GM11168 (cell line): ENCODE results near the gene GGA2.
"Not testable (repeated sequence)": the region's sequence is repeated elsewhere in the genome, so short reads cannot be mapped to it uniquely, and the experiment has no call there.

Experiments
- in situ Hi-C: fragments of 300-500 bp; cut with MboI; formaldehyde crosslinking; loops from one replicate; pipeline ENCODE4 v1.12.0; 2022; ENCODE audit warnings: low sequenced_read_pairs; ENCODE audit not compliant: unreplicated experiment

The GGA2 gene

GRCh38 chr16:23524886-23525285, 14.6 kb upstream of the GGA2 start:
- in situ Hi-C loops = no loop called here

GRCh38 chr16:23523876-23524385, 13.6 kb upstream of the GGA2 start:
- in situ Hi-C loops = no loop called here

GRCh38 chr16:23523321-23523720, 13.0 kb upstream of the GGA2 start:
- in situ Hi-C loops = no loop called here

- in situ Hi-C loops = no loop called here
Observed at GRCh38 chr16:23521965-23522364, 11.7 kb upstream of the GGA2 start.

GRCh38 chr16:23521037-23521743, 10.9 kb upstream of the GGA2 start:
- in situ Hi-C loops = no loop called here

- in situ Hi-C loops = no loop called here
Observed at GRCh38 chr16:23520500-23520899, 10.2 kb upstream of the GGA2 start.

GRCh38 chr16:23519282-23519681, 9.0 kb upstream of the GGA2 start:
- in situ Hi-C loops = no loop called here

GRCh38 chr16:23518435-23518891, 8.2 kb upstream of the GGA2 start:
- in situ Hi-C loops = no loop called here

- in situ Hi-C loops = no loop called here
Observed at GRCh38 chr16:23516366-23517137, 6.3 kb upstream of the GGA2 start.

- in situ Hi-C loops = no loop called here
Observed at GRCh38 chr16:23515881-23516280, 5.6 kb upstream of the GGA2 start.

- in situ Hi-C loops = no loop called here
Observed at GRCh38 chr16:23514381-23515152, 4.3 kb upstream of the GGA2 start.

- in situ Hi-C loops = no loop called here
Observed at GRCh38 chr16:23512168-23512695, 1.9 kb upstream of the GGA2 start.

GRCh38 chr16:23511731-23512130, 1.4 kb upstream of the GGA2 start:
- in situ Hi-C loops = no loop called here

GRCh38 chr16:23510915-23511270, 599 bp upstream of the GGA2 start:
- in situ Hi-C loops = not testable (repeated sequence)

- in situ Hi-C loops = no loop called here
Observed at GRCh38 chr16:23509782-23510163, 521 bp downstream of the GGA2 start.

GRCh38 chr16:23509441-23509754, 896 bp downstream of the GGA2 start:
- in situ Hi-C loops = no loop called here

GRCh38 chr16:23508589-23509440, 1.5 kb downstream of the GGA2 start:
- in situ Hi-C loops = no loop called here

GRCh38 chr16:23506606-23506994, 3.7 kb downstream of the GGA2 start:
- in situ Hi-C loops = no loop called here

- in situ Hi-C loops = no loop called here
Observed at GRCh38 chr16:23505671-23506605, 4.4 kb downstream of the GGA2 start.
